ENCODE results near the gene IRGQ. TPM values are rescaled to one million over a fixed set of nuclear protein-coding genes. Genes with fewer than 3 reads are reported as not detected.

The IRGQ gene
- total RNA-seq, 1 experiment from 2014 or later, result 24.1 TPM

- Mint-ChIP-seq H3K36me3 (ENCODE audit: insufficient read depth in 1 of 3, low read depth in 3 of 3) (peaks cover 0 to 5% (median 0%) of the 10 kb centered on the region in 3 experiments; a peak in 2 of 7 replicates), H3K27me3 (ENCODE audit: low read depth) (peaks cover 73% of the 10 kb centered on the region), H3K4me1 (peaks cover 22 to 46% of the 10 kb centered on the region in 2 experiments), H3K27ac (no peak overlapping the region), H3K9me3 (peaks cover 0 to 2% of the 10 kb centered on the region in 2 experiments; a peak in 2 of 5 replicates), H3K4me3 (peak overlapping the region; percentile 72 to 95)
- Histone ChIP-seq H3K27ac (ENCODE audit: insufficient read length, low read depth, low read length) (no peak overlapping the region), H3K4ac (ENCODE audit: low read depth, low read length) (no peak overlapping the region), H2BK5ac (ENCODE audit: insufficient read length, low read length) (no peak overlapping the region), H2AFZ (ENCODE audit: low read length) (no peak overlapping the region), H2BK12ac (ENCODE audit: insufficient read length, low read depth, low read length) (no peak overlapping the region), H2BK120ac (ENCODE audit: low read depth, low read length, poor library complexity, severe bottlenecking) (no peak overlapping the region), H3K18ac (ENCODE audit: insufficient read length, low read depth, low read length) (no peak overlapping the region), H4K20me1 (ENCODE audit: control insufficient read depth, insufficient read depth, insufficient read length) (no peaks in the 10 kb centered on the region), H3K14ac (ENCODE audit: insufficient read depth, low read length) (no peak overlapping the region), H3T11ph (ENCODE audit: low read length) (no peak overlapping the region), H2BK20ac (ENCODE audit: low read depth, low read length, poor library complexity, severe bottlenecking) (no peak overlapping the region), H3K4me2 (ENCODE audit: insufficient read depth, insufficient read length, low read length) (peak overlapping the region; percentile 96), H4K8ac (replicated peaks; ENCODE audit: insufficient read length, low read depth, low read length) (no peak overlapping the region), H4K91ac (ENCODE audit: insufficient read length, low read depth, low read length) (no peak overlapping the region), H3K9me3 (ENCODE audit: control insufficient read depth, low read depth, low read length) (no peaks in the 10 kb centered on the region), H3K4me1 (ENCODE audit: insufficient read depth, low read length) (peaks cover 4% of the 10 kb centered on the region; the same call in 1 of the 2 replicates), H3K23me2 (ENCODE audit: insufficient read length, low read depth, low read length, poor library complexity, severe bottlenecking) (peaks cover 24% of the 10 kb centered on the region), H3K9ac (ENCODE audit: extremely low read depth, insufficient read length, low read length) (no peak overlapping the region), H3K79me2 (ENCODE audit: insufficient read depth, low read length) (no peaks in the 10 kb centered on the region), H4K5ac (ENCODE audit: insufficient read length, low read depth, low read length) (no peak overlapping the region), H2AK5ac (ENCODE audit: insufficient read length, low read length) (no peak overlapping the region), H2BK15ac (ENCODE audit: low read depth, low read length) (no peak overlapping the region), H3K79me1 (ENCODE audit: insufficient read depth, low read depth, low read length, poor library complexity, severe bottlenecking) (no peaks in the 10 kb centered on the region), H3K27me3 (ENCODE audit: insufficient read depth, low read length) (peaks cover 24% of the 10 kb centered on the region; the same call in 1 of the 2 replicates), H3K56ac (ENCODE audit: insufficient read length, low read depth, low read length) (no peak overlapping the region), H3K23ac (ENCODE audit: insufficient read length, low read depth, low read length) (no peak overlapping the region)
- TF ChIP-seq CTCF (conservative IDR thresholded peaks at IDR 0.05), result no peak
- DNase-seq, result no peak
- no CpG with 5 or more reads among the region's 13 CpGs for WGBS (ENCODE audit: extremely low coverage, insufficient read length, low lambda C conversion rate)
Observed at GRCh38 chr19:43638214-43638994, 42.5 kb upstream of the IRGQ start.
